ENCODE measurements around the gene CD59.

The CD59 gene

DNA sequence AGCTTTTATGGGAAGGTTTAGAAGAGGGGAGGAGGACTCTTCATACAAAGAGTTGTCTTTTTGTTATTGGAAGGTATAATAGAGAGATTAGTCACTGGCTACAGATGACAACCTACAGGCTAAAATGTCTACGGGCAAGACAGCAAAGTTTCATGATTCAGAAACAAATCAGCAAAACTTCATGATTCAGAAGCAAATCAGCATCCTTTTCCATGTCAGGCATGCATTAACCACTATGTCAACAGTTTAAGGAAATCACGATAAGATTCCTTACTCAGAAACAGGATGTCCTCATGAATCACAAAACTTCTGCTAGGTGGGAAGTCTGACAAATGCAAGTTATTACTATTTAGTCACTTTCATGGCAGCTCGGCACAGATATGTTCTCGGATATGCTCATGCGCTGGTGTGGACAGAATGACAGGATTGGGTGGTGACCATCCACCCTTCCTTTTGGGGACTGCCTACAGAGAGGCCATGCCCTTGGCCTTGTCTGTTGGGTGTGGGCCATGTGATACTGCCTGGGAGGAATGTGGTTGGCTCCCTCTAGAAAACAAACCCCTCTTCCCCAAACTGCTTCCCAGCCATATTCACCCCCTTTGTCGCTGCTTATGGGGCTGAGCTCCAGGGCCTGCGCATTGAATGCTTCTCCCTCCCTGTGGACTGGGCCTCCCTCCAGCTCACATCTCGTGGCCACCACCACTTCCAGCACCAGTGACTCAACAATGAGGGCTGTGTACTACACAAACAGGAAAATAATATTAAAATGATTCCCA, 45.7 kb downstream of the CD59 start:
- H3K4me3 ChIP-seq (replicated peaks; ENCODE audit: low read depth, low read length), result no peak overlapping the region
- TF ChIP-seq, protein P1, sequence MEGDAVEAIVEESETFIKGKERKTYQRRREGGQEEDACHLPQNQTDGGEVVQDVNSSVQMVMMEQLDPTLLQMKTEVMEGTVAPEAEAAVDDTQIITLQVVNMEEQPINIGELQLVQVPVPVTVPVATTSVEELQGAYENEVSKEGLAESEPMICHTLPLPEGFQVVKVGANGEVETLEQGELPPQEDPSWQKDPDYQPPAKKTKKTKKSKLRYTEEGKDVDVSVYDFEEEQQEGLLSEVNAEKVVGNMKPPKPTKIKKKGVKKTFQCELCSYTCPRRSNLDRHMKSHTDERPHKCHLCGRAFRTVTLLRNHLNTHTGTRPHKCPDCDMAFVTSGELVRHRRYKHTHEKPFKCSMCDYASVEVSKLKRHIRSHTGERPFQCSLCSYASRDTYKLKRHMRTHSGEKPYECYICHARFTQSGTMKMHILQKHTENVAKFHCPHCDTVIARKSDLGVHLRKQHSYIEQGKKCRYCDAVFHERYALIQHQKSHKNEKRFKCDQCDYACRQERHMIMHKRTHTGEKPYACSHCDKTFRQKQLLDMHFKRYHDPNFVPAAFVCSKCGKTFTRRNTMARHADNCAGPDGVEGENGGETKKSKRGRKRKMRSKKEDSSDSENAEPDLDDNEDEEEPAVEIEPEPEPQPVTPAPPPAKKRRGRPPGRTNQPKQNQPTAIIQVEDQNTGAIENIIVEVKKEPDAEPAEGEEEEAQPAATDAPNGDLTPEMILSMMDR (IDR thresholded peaks at IDR 0.05; ENCODE audit: low read length, missing control alignments), result no peak
- peak; percentile 98 for DNase-seq (ENCODE audit: low read depth)

DNA sequence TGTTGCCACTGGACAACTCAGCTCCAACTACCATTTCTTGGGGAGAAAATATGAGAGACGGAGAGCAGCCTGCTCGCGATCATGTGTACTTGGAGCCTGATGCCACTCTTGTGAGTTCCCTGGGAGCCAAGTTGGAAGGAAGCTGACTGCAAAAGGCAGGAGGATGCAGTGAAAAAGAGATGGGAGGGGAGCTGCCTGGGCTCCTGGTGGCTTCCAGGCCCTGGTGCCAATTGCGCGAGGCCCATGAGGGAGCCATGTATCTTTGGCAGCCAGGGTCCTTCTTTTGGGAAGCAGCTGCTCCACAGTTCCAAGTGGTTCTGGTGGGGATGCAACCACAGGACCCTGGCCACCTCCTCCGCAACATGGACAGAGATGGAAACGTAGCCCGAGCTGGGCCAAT, 46.7 kb downstream of the CD59 start:
- H3K4me3 ChIP-seq (replicated peaks; ENCODE audit: low read depth, low read length), result no peak overlapping the region
- TF ChIP-seq, protein P1 (IDR thresholded peaks at IDR 0.05; ENCODE audit: low read length, missing control alignments), result no peak
- no peak for DNase-seq (ENCODE audit: low read depth)

DNA sequence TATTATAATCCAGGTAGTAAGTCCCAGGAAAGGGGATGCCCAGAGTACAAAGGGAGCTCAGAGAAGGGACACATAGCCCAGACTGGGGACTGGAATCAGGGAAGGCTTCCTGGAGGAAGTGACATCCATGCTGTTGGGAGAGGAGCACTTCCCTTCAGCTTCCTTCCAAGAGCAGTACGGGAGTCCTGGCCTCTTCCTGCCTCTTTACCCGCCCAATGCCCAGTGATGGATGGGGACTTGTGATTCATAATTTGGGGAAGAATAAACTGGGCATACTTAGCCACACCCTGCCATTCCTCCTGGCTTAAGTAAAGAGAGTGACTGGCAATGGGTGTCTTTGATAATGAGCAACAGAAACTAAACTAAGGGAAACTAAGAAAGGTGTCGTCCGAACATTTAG, 47.1 kb downstream of the CD59 start:
- DNase-seq (ENCODE audit: low read depth), result no peak
- H3K4me3 ChIP-seq (replicated peaks; ENCODE audit: low read depth, low read length), result no peak overlapping the region
- TF ChIP-seq, protein P1 (IDR thresholded peaks at IDR 0.05; ENCODE audit: low read length, missing control alignments), result no peak

DNA sequence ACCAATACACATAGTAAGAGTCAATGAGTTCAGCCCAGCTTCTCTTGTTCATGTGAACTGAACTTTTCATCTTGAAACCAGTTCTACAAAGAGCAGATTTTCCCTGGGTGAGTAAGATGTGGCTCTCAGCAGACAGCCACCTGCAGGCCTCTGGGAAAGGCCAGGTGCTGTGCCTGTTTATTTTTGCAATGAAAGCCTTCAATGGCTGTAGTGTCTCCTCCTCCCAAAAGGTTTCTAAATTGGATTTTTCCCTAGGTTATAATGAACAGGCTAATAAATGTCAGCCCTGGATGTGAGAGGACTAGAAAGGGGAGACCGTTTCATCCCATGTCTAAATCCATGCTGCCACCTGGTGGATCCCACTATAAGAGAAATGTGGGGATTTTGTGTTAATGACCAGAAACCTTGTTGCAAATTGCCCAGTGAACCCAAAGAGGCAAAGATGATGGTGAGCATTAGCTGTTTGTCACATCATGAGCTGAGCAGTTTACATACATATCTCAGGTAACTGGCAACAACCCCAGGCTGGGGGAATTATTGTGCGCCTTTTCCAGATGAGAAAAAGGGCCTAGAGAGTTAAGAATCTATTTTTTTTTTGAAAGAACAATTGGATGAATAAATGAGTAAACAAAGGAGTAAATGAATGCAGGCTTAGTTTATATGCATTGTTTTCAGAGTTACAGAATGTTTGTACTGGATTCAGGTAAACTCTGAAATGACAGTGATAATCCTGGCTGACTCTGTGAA, 48.3 kb downstream of the CD59 start:
- no peak overlapping the region for H3K4me3 ChIP-seq (replicated peaks; ENCODE audit: low read depth, low read length)
- DNase-seq (ENCODE audit: low read depth), result peak; percentile 86
- TF ChIP-seq, protein P1 (IDR thresholded peaks at IDR 0.05; ENCODE audit: low read length, missing control alignments), result peak; percentile 80

DNA sequence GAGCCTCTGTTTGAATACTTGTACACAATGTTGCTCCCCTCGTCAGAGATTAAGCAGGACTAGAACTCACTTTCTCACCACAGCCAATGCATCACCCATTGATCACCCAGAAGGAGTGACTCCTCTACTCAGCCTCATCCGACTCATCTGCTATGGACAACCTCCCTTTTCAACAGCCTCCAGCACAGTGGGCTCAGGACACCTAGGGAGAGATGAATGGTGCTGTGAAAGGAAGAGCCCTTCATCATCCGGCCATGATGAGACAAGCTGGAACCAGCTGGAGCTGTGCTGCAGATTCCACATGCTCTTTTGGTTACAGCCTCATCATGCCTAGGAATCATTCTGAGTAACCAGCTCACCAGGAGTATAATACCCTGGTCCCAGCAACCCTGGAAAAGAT, 51.1 kb downstream of the CD59 start:
- no peak for DNase-seq (ENCODE audit: low read depth)
- H3K4me3 ChIP-seq (replicated peaks; ENCODE audit: low read depth, low read length), result no peak overlapping the region
- TF ChIP-seq, protein P1 (IDR thresholded peaks at IDR 0.05; ENCODE audit: low read length, missing control alignments), result no peak

DNA sequence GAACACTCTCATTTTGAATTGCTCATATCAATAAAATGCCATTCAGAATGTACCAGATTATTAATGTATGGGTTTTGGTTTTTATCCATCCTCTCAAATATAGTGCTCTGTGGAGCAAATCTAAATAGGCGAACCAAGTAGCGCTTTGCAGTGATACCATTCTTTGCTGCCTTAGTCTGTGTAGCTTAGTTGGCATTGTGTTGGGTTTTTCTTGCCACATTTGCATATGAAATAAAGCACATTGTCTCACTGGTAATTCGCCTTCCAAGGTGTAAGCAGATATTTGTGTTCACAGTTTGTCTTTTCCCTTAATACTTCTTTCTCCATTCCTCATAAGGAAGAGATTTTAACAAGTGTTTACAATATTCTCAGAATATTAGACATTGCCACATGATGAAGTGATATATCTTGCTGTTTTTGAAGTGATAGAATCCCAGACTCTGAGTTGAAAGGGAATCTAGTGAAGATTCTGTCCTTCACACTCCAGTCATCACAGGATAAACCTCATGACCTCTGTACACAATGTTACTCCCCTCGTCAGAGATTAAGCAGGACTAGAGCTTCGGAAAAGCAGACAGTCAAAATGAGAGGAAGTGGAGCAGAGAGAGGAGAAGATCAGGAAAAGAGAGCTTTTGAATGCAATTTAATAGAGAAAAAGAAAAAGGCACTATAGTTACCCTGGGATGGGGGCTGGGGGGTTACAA, 52.1 kb downstream of the CD59 start:
- no peak for DNase-seq (ENCODE audit: low read depth)
- TF ChIP-seq, protein P1 (IDR thresholded peaks at IDR 0.05; ENCODE audit: low read length, missing control alignments), result no peak
- no peak overlapping the region for H3K4me3 ChIP-seq (replicated peaks; ENCODE audit: low read depth, low read length)

All from fibroblast of pulmonary artery (primary cell).